Measurements from ENCODE around the gene TCTA.
"Not testable (repeated sequence)": the region's sequence is repeated elsewhere in the genome, so short reads cannot be mapped to it uniquely, and the experiment has no call there.

The TCTA gene

GRCh38 chr3:49411968-49412631 lies at the start of gene TCTA, which contains the start of gene RHOA:
TSS of gene TCTA (plus strand) at chr3:49412423. CDS start at chr3:49412427, 4 bp downstream.
TSS of gene RHOA (minus strand) at chr3:49411976. CDS start at chr3:49375589, 36,387 bp downstream.
- peak; percentile 99 for DNase-seq

- DNase-seq, result no peak
Measured at GRCh38 chr3:49362561-49362960, 49.7 kb upstream of the TCTA start.

- no peak for DNase-seq
Measured at GRCh38 chr3:49370585-49371290, 41.5 kb upstream of the TCTA start.

GRCh38 chr3:49371946-49372345 lies 40.3 kb upstream of the TCTA start:
- no peak for DNase-seq

GRCh38 chr3:49377483-49377882 lies 34.7 kb upstream of the TCTA start:
- DNase-seq, result no peak

- DNase-seq, result no peak
Measured at GRCh38 chr3:49378249-49378895, 33.9 kb upstream of the TCTA start.

GRCh38 chr3:49383387-49383786 lies 28.8 kb upstream of the TCTA start:
- DNase-seq, result no peak

- DNase-seq, result no peak
Measured at GRCh38 chr3:49385617-49386016, 26.6 kb upstream of the TCTA start.

GRCh38 chr3:49386056-49386756 lies 26.0 kb upstream of the TCTA start:
- DNase-seq, result no peak

GRCh38 chr3:49387721-49388120 lies 24.5 kb upstream of the TCTA start:
- no peak for DNase-seq

GRCh38 chr3:49388289-49388820 lies 23.9 kb upstream of the TCTA start:
- DNase-seq, result no peak

- no peak for DNase-seq
Measured at GRCh38 chr3:49389297-49389696, 22.9 kb upstream of the TCTA start.

GRCh38 chr3:49391310-49391709 lies 20.9 kb upstream of the TCTA start:
- not testable (repeated sequence) for DNase-seq

GRCh38 chr3:49397470-49397869 lies 14.8 kb upstream of the TCTA start:
- no peak for DNase-seq

GRCh38 chr3:49399461-49399860 lies 12.8 kb upstream of the TCTA start:
- DNase-seq, result no peak

GRCh38 chr3:49401766-49402165 lies 10.5 kb upstream of the TCTA start:
- no peak for DNase-seq

- no peak for DNase-seq
Measured at GRCh38 chr3:49403891-49404290, 8.3 kb upstream of the TCTA start.

- DNase-seq, result not testable (repeated sequence)
Measured at GRCh38 chr3:49405570-49405969, 6.7 kb upstream of the TCTA start.

- no peak for DNase-seq
Measured at GRCh38 chr3:49406571-49407565, 5.4 kb upstream of the TCTA start.

GRCh38 chr3:49410066-49410845 lies 2.0 kb upstream of the TCTA start:
- no peak for DNase-seq

Data from GDM1 (cell line).